Smooth muscle cell (in vitro differentiated cells): ENCODE results near the gene QDPR. TPM values are rescaled to one million over a fixed set of nuclear protein-coding genes. Genes with fewer than 3 reads are reported as not detected.

Source experiments
- DNase-seq: peaks from one replicate; lab custom pipeline; 2025; ENCODE audit not compliant: unreplicated experiment; lab: John Stamatoyannopoulos, UW
- H2AFZ ChIP-seq: fragments of 200-600 bp; sonication (generic); 2 replicates; pipeline ENCODE4 v1.6.0; 2016; ENCODE audit warnings: antibody characterized with exemption, low read depth, mild to moderate bottlenecking
- H3F3A ChIP-seq: fragments of 200-600 bp; sonication (generic); 2 replicates; pipeline ENCODE4 v1.6.0; 2017; ENCODE audit warnings: antibody characterized with exemption, low read depth
- H3K27ac ChIP-seq: fragments of 200-600 bp; sonication (generic); 2 replicates; pipeline ENCODE4 v1.5.1; 2016; ENCODE audit warnings: low read depth, mild to moderate bottlenecking
- H3K27me3 ChIP-seq: fragments of 200-600 bp; sonication (generic); 2 replicates; pipeline ENCODE4 v1.6.1; 2016; ENCODE audit warnings: low read depth, mild to moderate bottlenecking
- H3K36me3 ChIP-seq: fragments of 200-600 bp; sonication (generic); 2 replicates; pipeline ENCODE4 v1.5.1; 2016; ENCODE audit warnings: low read depth
- H3K4me1 ChIP-seq: fragments of 200-600 bp; sonication (generic); 2 replicates; pipeline ENCODE4 v1.5.1; 2016; ENCODE audit warnings: low read depth
- H3K4me2 ChIP-seq: fragments of 200-600 bp; sonication (generic); 2 replicates; pipeline ENCODE4 v1.6.0; 2016; ENCODE audit warnings: mild to moderate bottlenecking
- H3K4me3 ChIP-seq: fragments of 200-600 bp; sonication (generic); 2 replicates; pipeline ENCODE4 v1.5.1; 2016; ENCODE audit warnings: mild to moderate bottlenecking
- H3K79me2 ChIP-seq: fragments of 200-600 bp; sonication (generic); 2 replicates; pipeline ENCODE4 v1.6.0; 2016; ENCODE audit warnings: low read depth, mild to moderate bottlenecking
- H3K9ac ChIP-seq: fragments of 200-600 bp; sonication (generic); 2 replicates; pipeline ENCODE4 v1.6.0; 2016; ENCODE audit warnings: low read depth
- H3K9me3 ChIP-seq: fragments of 200-600 bp; sonication (generic); replicated peaks from 2 replicates; pipeline ENCODE4 v1.5.1; 2016; ENCODE audit warnings: low read depth
- H4K20me1 ChIP-seq: fragments of 200-600 bp; sonication (generic); 2 replicates; pipeline ENCODE4 v1.6.0; 2016; ENCODE audit warnings: low read depth
- CTCF ChIP-seq: fragments of 200-600 bp; sonication (generic); IDR thresholded peaks from 2 replicates; pipeline ENCODE4 v1.5.1; 2017; ENCODE audit warnings: borderline replicate concordance, mild to moderate bottlenecking, antibody characterized with exemption; ENCODE audit not compliant: insufficient read depth, poor library complexity, severe bottlenecking
- WGBS: methylation state at CpG from one replicate; pipeline ENCODE4 v1.1.7; 2016; ENCODE audit warnings: low lambda C conversion rate; 5-methylcytosine and 5-hydroxymethylcytosine counted together
- polyA plus RNA-seq: library from polyadenylated mRNA; unstranded; fragments of >200 nt; fragmentation: Nextera tagmentation; extraction: Ambion mirVana; gene quantifications from 2 replicates; pipeline ENCODE4 v1.2.1, GENCODE V29; 2016
- total RNA-seq: library from RNA; depleted of rRNA; stranded (reverse); fragments of >200 nt; gene quantifications from 2 replicates; pipeline ENCODE4 v1.2.3, GENCODE V29; 2014

The QDPR gene
- total and polyA plus RNA-seq, 2 experiments from 2014 or later = 27.5 to 34.8 TPM

DNA sequence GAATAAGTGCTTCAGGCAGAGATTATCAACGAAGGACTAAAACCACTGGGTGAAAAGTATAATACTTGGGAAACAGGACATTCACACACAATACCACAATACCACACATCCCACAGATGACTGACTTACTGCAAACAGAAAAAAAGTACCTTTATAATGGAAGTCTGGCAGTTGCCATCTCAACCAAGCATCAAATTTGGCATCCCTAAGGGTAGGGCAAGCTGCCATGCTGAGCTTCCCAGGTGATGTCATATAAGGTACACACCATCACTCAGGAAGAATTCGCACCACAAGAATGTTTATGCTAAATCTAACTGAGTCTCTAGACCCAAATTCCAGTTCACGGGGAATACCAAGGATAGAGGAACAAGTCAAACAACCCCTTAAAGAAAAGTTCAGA is 9.1 kb downstream of the QDPR start:
- TF ChIP-seq CTCF = no peak
- no peak overlapping the region for H3K4me2 ChIP-seq
- 86% methylated on average over 3 of the region's 3 CpGs for WGBS
- no peak overlapping the region for H3K27ac ChIP-seq
- no peaks in the 10 kb centered on the region for H3K27me3 ChIP-seq
- H3F3A ChIP-seq = no peaks in the 10 kb centered on the region
- DNase-seq = no peak
- no peak overlapping the region for H2AFZ ChIP-seq
- H3K36me3 ChIP-seq = peaks cover 9% of the 10 kb centered on the region
- H3K79me2 ChIP-seq = no peaks in the 10 kb centered on the region
- no peak overlapping the region for H3K9ac ChIP-seq
- no peaks in the 10 kb centered on the region for H3K4me1 ChIP-seq
- H3K4me3 ChIP-seq = no peak overlapping the region
- H3K9me3 ChIP-seq = no peaks in the 10 kb centered on the region
- H4K20me1 ChIP-seq = no peaks in the 10 kb centered on the region

DNA sequence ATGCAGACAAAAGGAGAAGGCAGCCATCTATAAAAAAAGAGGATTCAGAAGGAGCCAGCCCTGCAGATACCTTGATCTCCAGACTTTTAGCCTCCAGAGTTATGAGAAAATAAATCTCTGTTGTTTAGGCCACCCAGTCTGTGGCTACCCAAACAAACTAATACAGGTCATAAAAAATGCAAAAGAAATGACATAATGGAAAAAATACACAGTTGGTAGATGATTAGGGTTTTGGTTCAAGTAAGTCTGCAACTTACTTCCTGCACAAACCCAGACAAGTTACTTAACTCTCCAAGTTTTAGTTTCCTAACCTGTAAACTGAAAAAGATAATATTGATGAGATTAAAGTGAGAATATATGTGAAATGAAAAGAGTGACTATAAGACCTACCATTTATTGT is 11.3 kb downstream of the QDPR start:
- H3F3A ChIP-seq = no peaks in the 10 kb centered on the region
- no peak overlapping the region for H3K9ac ChIP-seq
- H3K4me2 ChIP-seq = no peak overlapping the region
- no peaks in the 10 kb centered on the region for H3K27me3 ChIP-seq
- no peak overlapping the region for H2AFZ ChIP-seq
- H3K27ac ChIP-seq = no peak overlapping the region
- no peaks in the 10 kb centered on the region for H3K79me2 ChIP-seq
- H3K36me3 ChIP-seq = peaks cover 9% of the 10 kb centered on the region
- no peak for TF ChIP-seq CTCF
- no peak overlapping the region for H3K4me3 ChIP-seq
- H4K20me1 ChIP-seq = no peaks in the 10 kb centered on the region
- DNase-seq = no peak
- no peaks in the 10 kb centered on the region for H3K9me3 ChIP-seq
- H3K4me1 ChIP-seq = no peaks in the 10 kb centered on the region

- no peak for TF ChIP-seq CTCF
- no peak for DNase-seq
- Histone ChIP-seq H3K4me2 (no peak overlapping the region), H3K4me3 (no peak overlapping the region), H4K20me1 (peaks cover 7% of the 10 kb centered on the region), H3K9ac (no peak overlapping the region), H3F3A (no peaks in the 10 kb centered on the region), H3K9me3 (no peaks in the 10 kb centered on the region), H3K27me3 (no peaks in the 10 kb centered on the region), H3K4me1 (no peaks in the 10 kb centered on the region), H3K27ac (no peak overlapping the region), H3K36me3 (peaks cover 9% of the 10 kb centered on the region), H3K79me2 (no peaks in the 10 kb centered on the region), H2AFZ (no peak overlapping the region)
- WGBS = 91% methylated on average over 7 of the region's 7 CpGs
Observed at GRCh38 chr4:17497890-17498523, 13.9 kb downstream of the QDPR start.
